Testis (tissue), 3 donors: ENCODE data around the gene ZNF524. TPM values are rescaled to one million over a fixed set of nuclear protein-coding genes. Genes with fewer than 3 reads are reported as not detected.

ENCODE experiments used
- DNase-seq: peaks from one replicate; pipeline ENCODE4 v3.0.0-alpha.2; 2019
- H3K27ac ChIP-seq, 2 donors: fragments of 200-600 bp; sonication (generic); one replicate each; pipeline ENCODE4 v1.5.1; 2019
- H3K27me3 ChIP-seq: fragments of 200-600 bp; sonication (generic); one replicate; pipeline ENCODE4 v1.5.1; 2019
- H3K36me3 ChIP-seq: fragments of 200-600 bp; sonication (generic); one replicate; pipeline ENCODE4 v1.5.1; 2017; ENCODE audit warnings: low read depth; ENCODE audit errors: missing control alignments
- H3K4me1 ChIP-seq: fragments of 200-600 bp; sonication (generic); one replicate; pipeline ENCODE4 v1.5.1; 2019
- H3K4me3 ChIP-seq, 2 donors: fragments of 200-600 bp; sonication (generic); one replicate each; pipeline ENCODE4 v1.5.1; 2017 to 2019
- H3K9me3 ChIP-seq: fragments of 200-600 bp; sonication (generic); one replicate; pipeline ENCODE4 v1.5.1; 2017
- CTCF ChIP-seq, 3 experiments: fragments of 450-650 bp in 2 of 3; fragments of 200-600 bp in 1 of 3; sonication (generic) in 1 of 3; IDR thresholded peaks; one replicate each; pipeline ENCODE4 v1.5.1; 2016 to 2019; ENCODE audit warnings: antibody characterized with exemption in 3 of 3, mild to moderate bottlenecking in 2 of 3, moderate library complexity in 1 of 3
- POLR2A ChIP-seq: fragments of 450-650 bp; IDR thresholded peaks from one replicate; pipeline ENCODE4 v1.6.1; 2017; ENCODE audit warnings: antibody characterized with exemption, mild to moderate bottlenecking, moderate library complexity
- WGBS, 2 donors: methylation state at CpG; one replicate each; pipeline ENCODE4 v1.1.5; 2018; 5-methylcytosine and 5-hydroxymethylcytosine counted together
- intact Hi-C: fragments of 100-400 bp; cut with DNase I; formaldehyde crosslinking; loops from one replicate; pipeline ENCODE4 v1.15.1; 2023; ENCODE audit warnings: low total_unique reads
- polyA plus RNA-seq: library from polyadenylated mRNA; stranded (reverse); fragments of 350-450 nt; fragmentation: Illumina TruSeq; extraction: RNeasy Lipid Tissue Mini Kit (QIAGEN cat#74804); gene quantifications from one replicate; pipeline ENCODE4 v1.2.3, GENCODE V29; 2014; ENCODE audit warnings: low read depth, low replicate concordance; ENCODE audit not compliant: insufficient read depth
- total RNA-seq, 2 donors: library from RNA; depleted of rRNA; stranded (reverse); fragments of >200 nt; gene quantifications; one replicate each; pipeline ENCODE4 v1.2.3, GENCODE V29; 2016

The ZNF524 gene
- total and polyA plus RNA-seq, 3 donors from 2014 or later: 8.5 to 29.4 (median 25.0) TPM

GRCh38 chr19:55553217-55554182 is 46.6 kb upstream of the ZNF524 start:
- 67 to 75% methylated on average over 13 of the region's 13 CpGs for WGBS, 2 donors
- Histone ChIP-seq H3K9me3 (no peaks in the 10 kb centered on the region), H3K36me3 (no peaks in the 10 kb centered on the region), H3K27ac (no peak overlapping the region), H3K4me3 (no peak overlapping the region), H3K4me1 (no peaks in the 10 kb centered on the region), H3K27me3 (no peaks in the 10 kb centered on the region)
- intact Hi-C loops: no loop called here
- TF ChIP-seq POLR2A: no peak
- TF ChIP-seq CTCF (IDR thresholded peaks at IDR 0.05): no peak
- no peak for DNase-seq

- no peak for DNase-seq
- Histone ChIP-seq H3K4me3 (no peak overlapping the region), H3K4me1 (no peaks in the 10 kb centered on the region), H3K27ac (no peak overlapping the region), H3K9me3 (no peaks in the 10 kb centered on the region), H3K36me3 (no peaks in the 10 kb centered on the region), H3K27me3 (no peaks in the 10 kb centered on the region)
- TF ChIP-seq POLR2A (no peak), CTCF (IDR thresholded peaks at IDR 0.05) (no peak)
- 92 to 94% methylated on average over 9 of the region's 9 CpGs for WGBS, 2 donors
- intact Hi-C loops: no loop called here
Measured at GRCh38 chr19:55554302-55554701, 45.8 kb upstream of the ZNF524 start.

GRCh38 chr19:55554741-55555152 is 45.3 kb upstream of the ZNF524 start:
- no peaks in the 10 kb centered on the region for H3K4me1 ChIP-seq
- intact Hi-C loops: no loop called here
- WGBS, 2 donors: 71 to 79% methylated on average over 8 of the region's 8 CpGs

GRCh38 chr19:55559684-55560083 is 40.4 kb upstream of the ZNF524 start:
- DNase-seq: no peak
- TF ChIP-seq POLR2A (no peak), CTCF (IDR thresholded peaks at IDR 0.05) (no peak)
- intact Hi-C loops: no loop called here
- no peak overlapping the region for H3K4me3 ChIP-seq
- no peaks in the 10 kb centered on the region for H3K27me3 ChIP-seq
- no peaks in the 10 kb centered on the region for H3K36me3 ChIP-seq
- no peak overlapping the region for H3K27ac ChIP-seq
- H3K4me1 ChIP-seq: no peaks in the 10 kb centered on the region
- 92% methylated on average over 6 to 9 of the region's 9 CpGs for WGBS, 2 donors
- no peaks in the 10 kb centered on the region for H3K9me3 ChIP-seq

More at GRCh38 chr19:55554741-55555152, 45.3 kb upstream of the ZNF524 start:
- Histone ChIP-seq H3K36me3 (no peaks in the 10 kb centered on the region), H3K27me3 (no peaks in the 10 kb centered on the region), H3K27ac (no peak overlapping the region), H3K9me3 (no peaks in the 10 kb centered on the region), H3K4me3 (no peak overlapping the region)
- TF ChIP-seq CTCF (IDR thresholded peaks at IDR 0.05) (no peak), POLR2A (no peak)
- no peak for DNase-seq
